KG1 (cell line): ENCODE results near the gene SYNPO.

Experiments
- DNase-seq: peaks from one replicate; lab custom pipeline; 2025; lab: John Stamatoyannopoulos, UW

Gene SYNPO

DNA sequence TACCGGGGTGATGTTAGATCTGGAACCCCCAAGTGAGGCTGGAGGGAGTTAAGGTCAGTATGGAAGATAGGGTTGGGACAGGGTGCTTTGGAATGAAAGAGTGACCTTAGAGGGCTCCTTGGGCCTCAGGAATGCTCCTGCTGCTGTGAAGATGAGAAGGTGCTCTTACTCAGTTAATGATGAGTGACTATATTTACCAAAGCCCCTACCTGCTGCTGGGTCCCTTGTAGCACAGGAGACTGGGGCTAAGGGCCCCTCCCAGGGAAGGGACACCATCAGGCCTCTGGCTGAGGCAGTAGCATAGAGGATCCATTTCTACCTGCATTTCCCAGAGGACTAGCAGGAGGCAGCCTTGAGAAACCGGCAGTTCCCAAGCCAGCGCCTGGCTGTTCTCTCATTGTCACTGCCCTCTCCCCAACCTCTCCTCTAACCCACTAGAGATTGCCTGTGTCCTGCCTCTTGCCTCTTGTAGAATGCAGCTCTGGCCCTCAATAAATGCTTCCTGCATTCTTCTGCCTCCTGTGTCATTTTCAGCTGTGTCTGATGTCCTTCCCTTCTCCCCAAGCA lies 18.3 kb downstream of the SYNPO start:
- no peak for DNase-seq

DNA sequence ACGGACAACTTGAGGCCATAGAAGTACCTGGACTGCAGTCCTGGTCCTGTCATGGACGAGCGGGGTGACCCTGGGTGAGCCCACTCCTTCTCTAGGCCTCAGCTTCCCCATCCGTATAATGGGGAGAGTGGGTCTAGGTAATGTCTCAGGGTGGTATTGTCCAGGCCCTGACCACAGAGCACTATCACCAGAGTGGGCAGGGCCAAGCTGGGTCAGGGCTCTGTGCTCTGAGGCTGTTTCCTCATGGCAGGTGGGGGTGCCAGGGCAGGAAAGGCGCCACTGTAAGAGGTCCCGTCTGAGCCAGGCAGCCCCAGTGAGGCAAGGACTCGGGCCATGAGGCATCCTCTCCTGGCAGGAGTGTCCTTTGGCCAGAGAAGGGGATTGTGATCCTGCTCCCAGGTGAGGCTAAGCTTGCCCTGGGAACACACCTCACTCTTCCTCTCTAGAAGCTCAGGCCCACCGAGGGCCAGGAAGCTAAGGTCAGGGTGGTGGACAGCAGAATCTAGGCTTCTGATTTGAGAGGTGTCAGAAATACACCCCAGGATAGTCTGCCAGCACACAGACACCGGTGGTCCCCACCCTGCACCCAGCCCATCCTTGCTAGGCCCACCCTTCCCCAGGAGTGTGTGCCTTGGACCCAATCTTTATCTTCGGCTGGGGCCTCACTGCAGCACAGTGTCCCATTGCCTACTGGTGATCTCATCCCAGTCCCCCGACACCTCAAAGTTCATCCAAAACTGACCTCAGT lies 19.1 kb downstream of the SYNPO start:
- DNase-seq, result no peak

DNA sequence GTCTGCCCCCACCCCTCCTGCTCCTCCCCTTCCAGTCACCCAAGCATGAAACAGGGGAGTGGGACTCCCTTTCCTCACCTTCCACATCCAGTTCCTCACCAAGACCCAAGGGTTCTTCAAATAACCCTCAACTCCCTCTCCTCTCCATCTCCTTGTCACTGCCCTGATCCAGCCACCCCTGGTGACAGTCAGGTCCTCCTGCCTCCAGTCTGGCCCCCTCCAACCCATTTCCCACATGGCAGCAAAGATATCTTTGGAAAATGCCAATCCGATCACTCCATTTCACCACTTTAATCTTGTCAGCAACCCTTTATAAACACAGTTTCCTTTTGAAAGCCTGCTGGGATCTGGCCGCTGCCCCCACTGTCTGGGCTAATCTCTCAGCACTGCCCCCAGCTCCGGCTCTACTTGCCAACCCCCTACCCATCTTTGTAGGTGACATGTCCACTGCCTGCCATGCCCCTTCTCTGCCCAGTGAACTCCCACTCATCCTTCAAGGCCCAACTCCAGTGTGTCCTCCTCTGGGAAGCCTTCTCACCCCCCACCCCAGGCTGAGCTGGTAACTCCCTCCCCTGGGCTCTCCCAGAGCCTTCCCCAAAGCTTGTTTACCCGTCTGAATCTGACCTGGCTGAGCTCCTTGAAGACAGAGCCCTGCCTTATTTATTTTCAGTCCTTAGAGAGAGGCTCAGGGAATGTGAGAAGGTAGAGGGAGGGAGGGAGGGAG lies 19.8 kb downstream of the SYNPO start:
- DNase-seq, result no peak

DNA sequence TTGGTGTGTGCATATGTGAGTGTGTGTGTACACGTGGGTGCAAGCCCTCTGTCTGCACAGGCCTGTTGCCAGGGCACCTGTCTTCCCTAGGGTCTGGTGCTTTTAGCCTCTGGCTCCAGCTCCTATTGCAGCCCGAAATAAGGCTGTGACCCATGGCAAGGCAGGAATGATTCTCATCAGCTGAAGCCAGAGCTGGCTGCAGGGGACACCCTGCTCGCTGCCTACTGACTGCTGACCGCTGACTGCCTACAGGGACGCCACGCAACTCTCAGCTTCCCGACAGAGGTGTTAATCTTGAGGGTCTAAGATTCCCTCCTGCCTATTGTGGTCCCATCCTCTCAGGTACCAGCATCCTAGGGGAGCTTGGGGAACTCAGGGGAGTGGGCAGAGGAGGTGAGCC lies 20.6 kb downstream of the SYNPO start, which contains the start of gene MYOZ3:
Gene MYOZ3, plus strand, starts transcription at position 166 of the 400 bp plus-strand sequence. CDS start 1,691 bp downstream, outside the sequence.
- DNase-seq, result no peak

DNA sequence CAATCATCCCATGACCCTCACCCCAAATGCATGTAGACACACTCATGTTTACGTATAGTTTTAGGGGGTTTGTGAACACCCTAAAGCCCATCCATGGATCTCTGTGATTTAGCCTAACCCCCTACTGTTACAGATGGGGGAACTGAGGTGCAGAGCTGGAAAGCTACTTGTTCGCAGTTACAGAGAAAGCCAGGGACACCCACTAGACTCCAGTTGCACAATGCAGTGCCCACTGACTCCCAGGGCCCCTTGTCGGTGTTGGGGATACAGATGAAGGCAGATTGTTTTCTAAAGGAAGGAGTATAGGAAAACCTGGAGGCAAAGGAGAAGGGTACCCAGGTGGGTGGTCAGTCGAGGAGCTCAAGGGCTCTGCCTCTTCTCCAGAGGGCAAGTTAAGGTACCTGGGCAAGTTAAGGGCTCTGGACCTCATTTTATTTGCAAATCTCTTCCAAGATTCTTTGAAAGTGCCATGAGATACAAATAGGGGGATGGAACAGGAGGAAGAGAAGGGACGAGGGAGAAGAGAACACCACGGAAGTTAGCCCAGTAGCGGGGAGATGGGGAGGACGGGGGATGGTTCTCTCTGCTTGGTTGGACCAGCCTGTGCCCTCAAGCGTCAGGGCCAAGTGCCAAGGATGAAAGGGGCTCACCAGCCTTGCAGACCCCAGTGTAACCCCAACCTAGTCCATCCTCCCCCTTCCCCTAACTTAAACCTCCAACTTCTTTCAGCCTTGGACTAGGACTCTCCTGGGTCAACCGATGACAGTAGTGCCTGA lies 21.5 kb downstream of the SYNPO start:
- no peak for DNase-seq

DNA sequence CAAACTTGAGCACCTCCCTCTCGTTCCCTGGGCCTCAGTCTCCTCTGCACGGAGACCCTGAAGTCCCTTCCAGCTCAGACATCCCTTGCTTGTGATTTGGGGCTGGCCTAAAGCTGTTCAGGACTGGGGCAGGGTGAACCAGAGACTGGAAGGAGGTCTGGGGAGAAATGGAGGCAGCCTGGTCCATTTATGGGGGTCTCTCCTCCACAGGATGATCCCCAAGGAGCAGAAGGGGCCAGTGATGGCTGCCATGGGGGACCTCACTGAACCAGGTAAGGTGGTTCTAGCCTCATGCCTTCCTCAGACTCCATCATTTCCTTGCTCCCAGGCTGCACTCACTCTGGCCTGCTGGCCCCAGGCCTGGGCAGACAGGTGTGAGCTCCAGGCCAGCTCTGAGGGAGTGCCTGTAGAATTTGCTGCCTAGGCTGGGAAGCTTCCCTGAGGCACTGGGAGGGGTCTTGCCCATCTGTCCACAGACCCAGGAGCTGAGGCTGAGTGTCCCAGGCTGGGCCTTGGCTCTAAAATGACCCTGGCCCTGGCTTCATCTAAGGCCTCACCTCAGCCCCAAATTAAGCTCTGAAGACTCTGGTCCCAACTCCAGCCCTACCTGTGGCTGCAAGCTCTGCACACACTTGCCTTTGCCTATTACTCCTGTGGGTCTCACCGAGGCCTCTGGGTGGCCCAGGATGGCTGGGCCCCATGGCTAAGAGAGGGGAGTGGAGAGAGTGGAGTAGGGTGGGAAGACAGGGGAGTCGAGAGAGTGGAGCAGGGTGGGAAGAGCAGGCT lies 22.5 kb downstream of the SYNPO start:
- no peak for DNase-seq

DNA sequence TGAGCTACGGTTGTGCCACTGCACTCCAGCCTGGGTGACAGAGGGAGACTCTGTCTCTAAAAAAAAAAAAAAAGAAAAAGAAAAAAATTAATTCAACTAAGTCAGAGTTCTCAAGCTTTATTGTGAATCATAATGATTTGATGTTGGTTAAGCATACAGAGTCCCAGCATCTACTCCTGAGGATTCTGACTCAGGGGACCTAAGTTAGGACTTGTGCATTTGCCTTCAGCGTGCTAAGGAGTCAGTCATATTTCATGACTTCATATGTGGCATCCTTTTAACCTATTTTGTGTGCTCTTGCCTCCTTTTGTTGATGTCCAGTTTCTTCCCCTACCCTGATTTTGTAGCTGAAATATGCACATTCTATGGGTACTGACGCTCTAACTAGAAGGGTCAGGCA lies 23.5 kb downstream of the SYNPO start:
- DNase-seq, result no peak

DNA sequence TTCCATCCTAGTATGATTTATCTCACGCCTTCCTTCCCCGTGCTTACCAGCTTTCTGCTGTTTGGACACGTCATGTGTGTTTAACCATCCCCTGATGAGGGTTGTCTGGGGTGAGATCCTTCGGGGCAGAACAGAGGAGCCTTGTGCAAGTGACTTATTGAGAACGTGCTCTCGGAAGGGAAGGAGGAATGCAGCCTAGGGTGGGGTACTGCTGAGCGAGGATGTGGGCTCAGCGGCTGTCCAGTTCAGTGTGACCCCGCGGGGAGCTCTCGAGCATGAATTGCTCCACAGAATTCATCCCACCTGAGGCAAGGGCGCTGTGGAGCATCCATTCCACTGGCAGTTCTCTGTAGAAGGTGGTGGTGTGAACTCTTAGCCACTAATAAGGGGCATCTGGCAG lies 24.6 kb downstream of the SYNPO start:
- DNase-seq, result no peak

DNA sequence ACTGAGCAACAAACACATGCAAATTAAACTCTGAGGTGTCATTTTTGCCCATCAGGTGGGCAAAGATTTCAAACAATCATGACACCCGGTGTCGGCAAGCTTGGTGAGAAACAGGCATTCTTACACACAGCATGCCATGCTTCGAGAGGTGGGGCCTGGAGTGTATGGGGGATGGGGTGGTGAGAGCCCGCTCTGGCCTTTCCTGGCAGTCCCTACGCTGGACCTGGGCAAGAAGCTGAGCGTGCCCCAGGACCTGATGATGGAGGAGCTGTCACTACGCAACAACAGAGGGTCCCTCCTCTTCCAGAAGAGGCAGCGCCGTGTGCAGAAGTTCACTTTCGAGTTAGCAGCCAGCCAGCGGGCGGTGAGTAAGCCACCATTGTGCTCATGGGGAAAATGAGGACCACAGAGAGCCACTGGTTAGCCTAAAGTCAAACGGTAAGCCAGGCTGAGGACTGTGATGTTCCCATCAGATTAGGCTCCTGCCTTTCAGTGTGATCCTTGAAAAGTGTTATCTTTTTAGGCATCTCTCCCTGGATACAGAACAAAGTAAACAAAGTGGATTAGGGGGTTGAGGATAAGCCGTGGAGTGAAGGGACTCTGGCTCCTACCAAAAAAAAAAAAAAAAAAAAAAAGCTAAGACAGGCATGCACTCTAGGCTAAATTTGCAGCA lies 30.0 kb downstream of the SYNPO start:
- no peak for DNase-seq

DNA sequence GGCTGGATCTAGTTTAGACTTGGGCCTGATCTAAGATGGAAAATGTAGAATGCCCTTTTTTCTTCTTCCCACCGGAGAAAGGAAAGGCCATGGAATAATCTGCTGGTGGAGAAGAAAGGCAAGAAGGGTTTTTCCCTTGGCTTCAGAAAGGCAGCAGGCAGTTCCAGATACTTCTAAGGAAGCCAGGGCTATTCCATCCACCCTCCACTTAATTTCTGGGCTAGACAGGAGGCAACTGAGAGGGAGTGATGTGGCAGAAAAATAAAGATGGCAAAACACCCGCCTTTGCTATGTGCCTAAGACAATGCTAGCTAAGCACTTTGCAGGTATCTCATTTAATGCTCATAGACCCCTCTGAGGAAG lies 30.5 kb downstream of the SYNPO start:
- DNase-seq, result no peak

DNA sequence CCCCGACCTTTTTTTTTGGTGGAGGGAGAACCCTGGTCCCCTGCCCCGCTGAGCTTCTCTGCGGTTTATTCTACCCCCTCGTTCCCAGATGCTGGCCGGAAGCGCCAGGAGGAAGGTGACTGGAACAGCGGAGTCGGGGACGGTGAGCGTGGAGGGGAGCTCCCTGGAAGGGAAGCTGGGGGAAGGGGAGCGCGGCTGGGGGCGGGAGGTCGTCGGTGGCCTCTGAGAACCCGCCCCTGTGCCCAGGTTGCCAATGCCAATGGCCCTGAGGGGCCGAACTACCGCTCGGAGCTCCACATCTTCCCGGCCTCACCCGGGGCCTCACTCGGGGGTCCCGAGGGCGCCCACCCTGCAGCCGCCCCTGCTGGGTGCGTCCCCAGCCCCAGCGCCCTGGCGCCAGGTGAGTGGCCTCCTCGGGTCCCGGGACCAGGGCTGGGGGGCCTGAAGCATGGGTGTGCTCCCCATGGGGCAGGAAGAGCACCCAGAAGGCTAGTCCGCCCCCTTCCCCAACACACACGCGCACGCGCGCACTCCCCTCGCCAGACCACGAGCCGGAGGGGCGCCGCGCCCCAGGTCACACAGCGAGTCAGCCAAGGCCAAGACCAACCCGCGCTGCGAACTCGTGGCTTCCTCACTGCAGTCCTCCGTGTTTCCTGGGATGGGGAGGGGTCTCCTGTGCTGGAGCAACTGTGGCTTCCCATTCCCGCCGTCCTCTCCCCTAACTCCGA lies 31.2 kb downstream of the SYNPO start:
- DNase-seq, result no peak

DNA sequence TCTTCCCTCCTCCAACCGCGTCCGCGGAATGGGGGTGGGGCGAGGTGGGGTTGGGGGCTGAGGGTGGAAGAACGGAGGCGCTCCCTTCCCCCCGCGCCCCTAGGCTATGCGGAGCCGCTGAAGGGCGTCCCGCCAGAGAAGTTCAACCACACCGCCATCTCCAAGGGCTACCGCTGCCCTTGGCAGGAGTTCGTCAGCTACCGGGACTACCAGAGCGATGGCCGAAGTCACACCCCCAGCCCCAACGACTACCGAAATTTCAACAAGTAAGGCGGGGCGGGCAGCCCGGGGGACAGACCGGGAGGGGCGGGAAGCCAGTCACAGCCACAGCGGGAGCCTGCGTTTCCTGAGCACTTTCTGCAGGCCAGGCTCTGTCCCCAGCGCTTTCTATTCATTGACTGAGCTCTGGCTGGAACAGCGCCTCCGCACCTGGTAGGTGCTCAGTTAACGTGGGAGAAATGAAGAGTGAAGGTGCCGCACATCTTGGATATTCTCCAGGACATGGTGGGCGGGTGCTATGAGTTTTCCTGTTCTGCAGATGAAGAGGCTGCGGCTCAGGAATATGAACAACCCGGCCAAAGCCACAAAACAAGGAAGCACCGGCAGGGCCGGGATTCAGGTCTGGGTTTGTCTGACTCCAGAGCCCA lies 31.9 kb downstream of the SYNPO start:
- peak; percentile 19 for DNase-seq

DNA sequence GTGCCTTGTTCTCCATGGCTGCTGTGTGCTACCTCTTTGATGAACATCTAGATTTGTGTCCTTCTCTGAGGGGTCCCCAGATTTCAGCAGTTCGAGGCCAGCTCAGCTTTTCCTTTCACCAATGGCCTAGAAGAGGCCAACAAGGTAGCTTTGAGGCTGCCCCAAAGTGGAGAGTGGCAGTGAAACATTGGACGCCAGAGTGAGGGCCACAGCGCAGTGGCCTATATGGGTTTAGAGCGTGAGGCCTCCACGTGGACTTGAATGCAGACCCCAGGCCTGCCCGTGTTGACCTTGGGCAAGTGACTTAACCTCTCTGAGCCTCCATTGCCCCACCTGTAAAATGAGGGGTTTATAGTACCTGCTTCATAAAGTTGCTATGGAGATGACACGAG lies 32.4 kb downstream of the SYNPO start:
- no peak for DNase-seq

DNA sequence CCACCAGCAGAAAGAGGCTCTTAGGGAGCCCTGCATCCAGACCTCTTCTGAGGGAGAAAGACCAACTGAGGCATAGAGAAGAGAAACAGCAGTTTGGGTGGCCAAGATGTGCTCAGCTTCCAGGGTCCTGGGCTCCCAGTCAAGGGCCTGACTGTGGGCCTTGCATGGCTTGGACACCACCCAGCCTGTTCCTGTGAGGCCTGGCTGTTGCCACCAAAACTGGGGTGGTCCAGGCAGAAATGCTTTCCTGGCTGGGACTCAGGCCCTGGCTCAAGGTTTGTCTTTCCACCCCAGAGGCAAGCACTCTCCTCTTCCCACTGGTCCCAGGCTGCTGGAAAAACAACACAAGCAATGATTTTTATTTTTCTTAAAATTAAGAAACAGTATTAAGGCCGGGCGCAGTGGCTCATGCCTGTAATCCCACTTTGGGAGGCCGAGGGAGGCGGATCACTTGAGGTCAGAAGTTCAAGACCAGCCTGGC lies 33.9 kb downstream of the SYNPO start:
- DNase-seq, result no peak

DNA sequence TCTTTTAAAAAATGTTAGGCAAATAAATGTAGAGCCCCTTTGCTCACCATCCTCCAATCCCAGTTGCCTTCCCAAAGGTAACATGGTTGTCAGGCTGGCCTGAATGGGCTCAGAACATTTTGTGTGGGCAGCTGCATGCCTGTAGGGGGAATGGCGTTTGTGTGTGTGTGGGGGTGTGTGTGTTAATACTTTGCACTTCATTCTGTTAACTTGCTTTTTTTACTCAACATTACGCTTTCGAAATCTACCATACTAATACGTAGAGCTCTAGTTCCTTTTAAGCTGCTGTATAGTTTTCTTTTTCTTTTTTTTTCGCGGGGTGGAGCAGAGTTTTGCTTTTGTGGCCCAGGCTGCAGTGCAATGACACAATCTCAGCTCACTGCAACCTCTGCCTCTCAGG lies 34.6 kb downstream of the SYNPO start:
- no peak for DNase-seq

DNA sequence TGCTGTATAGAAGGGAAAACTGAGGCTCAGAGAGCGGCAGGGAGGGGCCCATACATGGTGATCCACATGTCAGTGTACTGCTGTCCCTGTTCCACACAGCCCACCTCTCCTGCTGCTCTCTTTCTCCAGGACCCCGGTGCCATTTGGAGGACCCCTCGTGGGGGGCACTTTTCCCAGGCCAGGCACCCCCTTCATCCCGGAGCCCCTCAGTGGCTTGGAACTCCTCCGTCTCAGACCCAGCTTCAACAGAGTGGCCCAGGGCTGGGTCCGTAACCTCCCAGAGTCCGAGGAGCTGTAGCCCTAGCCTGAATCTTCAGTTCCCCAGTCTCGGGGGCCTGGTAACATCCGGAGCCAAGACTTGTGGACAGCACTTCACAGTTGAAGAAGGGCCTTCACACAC lies 36.1 kb downstream of the SYNPO start:
- no peak for DNase-seq

DNA sequence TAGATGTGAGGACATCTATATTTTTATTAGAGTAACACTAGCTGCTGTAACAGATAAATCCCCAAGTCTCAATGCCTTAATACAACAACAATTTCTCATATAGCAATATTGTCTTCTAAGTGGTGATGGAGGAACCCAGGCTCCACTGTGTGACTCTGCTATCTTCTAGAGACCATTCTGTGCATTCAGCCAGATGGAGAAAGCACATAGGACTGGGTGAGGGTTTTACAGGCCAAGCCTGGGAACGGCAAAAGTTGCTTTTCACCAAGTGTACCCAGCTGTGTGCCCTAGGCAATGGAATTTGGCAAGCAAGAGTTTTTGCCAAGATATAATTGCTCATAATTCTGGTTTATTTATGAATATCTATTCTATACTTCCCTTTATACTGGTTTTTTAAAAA lies 48.7 kb downstream of the SYNPO start:
- DNase-seq, result no peak

DNA sequence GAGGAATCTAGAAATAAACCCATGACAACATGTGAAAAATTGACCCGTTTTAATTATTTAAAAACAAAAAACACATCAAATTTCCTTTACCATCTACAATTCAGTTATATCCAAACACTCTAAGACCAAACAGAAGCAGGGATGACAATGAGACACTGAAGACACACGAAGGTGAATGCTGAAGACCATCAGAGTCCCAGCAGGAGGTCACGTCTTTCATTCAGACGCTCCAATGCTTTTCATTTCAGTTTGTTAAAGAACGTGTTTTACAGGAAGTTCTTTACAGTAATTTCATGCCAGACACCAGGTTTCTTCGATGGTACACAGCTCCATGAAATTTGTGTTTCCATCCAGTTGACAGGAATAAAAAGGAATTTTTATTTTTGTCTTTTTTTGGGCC lies 50.3 kb downstream of the SYNPO start:
- no peak for DNase-seq

DNA sequence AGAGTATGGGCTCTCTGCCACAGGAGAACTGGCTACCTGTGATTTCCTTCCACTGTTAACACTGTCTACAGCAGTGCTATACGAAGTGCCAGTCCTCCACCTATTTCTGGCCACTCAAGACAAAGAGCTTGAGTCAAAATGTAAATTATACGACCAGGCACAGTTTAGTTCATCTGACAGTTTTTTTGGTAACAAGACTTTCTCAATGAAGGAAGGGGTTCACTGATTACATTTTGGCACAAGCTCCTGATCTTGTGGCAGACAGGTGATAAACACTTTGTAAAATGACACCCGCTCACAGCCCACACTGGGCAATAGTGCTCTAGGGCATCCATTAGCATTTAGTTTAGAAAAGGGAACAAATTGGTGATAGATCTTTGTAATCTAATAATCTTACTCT lies 51.8 kb downstream of the SYNPO start:
- DNase-seq, result no peak

DNA sequence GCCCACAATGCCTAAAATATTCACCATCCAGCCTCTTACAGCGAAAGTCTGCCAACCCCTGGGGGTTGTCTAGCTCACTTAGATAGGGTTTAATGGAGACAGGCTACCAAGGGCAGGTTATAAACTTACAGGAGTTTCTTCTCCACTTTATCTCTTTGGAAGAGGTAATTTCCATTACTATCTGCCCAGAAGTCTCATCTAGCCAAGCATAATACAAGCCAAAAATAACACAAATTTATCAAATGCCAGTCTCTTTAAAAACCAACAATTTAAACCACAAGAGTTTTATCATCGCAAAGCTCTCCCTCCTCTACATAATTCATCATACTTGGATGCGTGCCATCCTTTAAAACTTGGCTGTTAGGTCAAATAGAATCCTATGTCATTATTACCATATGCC lies 54.2 kb downstream of the SYNPO start:
- no peak for DNase-seq
